ENCODE results near the gene EPHA1.

DNA sequence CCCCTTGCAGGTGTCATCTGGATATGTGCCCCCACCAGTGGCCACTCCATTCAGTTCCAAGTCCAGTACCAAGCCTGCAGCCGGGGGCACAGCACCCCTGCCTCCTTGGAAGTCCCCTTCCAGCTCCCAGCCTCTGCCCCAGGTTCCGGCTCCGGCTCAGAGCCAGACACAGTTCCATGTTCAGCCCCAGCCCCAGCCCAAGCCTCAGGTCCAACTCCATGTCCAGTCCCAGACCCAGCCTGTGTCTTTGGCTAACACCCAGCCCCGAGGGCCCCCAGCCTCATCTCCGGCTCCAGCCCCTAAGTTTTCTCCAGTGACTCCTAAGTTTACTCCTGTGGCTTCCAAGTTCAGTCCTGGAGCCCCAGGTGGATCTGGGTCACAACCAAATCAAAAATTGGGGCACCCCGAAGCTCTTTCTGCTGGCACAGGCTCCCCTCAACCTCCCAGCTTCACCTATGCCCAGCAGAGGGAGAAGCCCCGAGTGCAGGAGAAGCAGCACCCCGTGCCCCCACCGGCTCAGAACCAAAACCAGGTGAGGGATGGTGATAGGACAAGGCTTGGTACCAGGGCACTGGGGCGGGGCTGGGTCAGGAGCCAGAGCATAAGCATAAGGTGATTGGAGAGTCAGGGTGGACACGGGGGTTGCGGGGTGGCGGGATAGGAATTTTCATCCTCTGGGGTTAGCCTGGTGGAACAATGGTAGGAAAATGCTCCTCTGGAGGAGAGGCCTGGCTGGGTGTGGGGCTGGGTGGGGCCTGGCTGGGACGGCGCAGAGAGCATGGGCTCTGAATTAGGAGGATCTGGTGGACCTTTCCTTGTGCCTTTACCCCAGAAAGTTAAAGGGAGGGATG, 25.6 kb downstream of the EPHA1 start:
- TF ChIP-seq CTCF (IDR thresholded peaks at IDR 0.05) (no peak), POLR2A (IDR thresholded peaks at IDR 0.05) (no peak)
